Subcutaneous abdominal adipose tissue (tissue), 5 donors: ENCODE measurements around the gene EXPH5.
"Not testable (repeated sequence)": the region's sequence is repeated elsewhere in the genome, so short reads cannot be mapped to it uniquely, and the experiment has no call there.

Source experiments
- H3K27ac ChIP-seq: one replicate; pipeline ENCODE4 v1.7.0; 2013; ENCODE audit warnings: low read depth, mild to moderate bottlenecking, inconsistent platforms, low read length, moderate library complexity
- H3K27me3 ChIP-seq, 5 donors: one replicate each; pipeline ENCODE4 v1.7.0; 2013; ENCODE audit warnings: low read length in 5 of 5, inconsistent platforms in 1 of 5; ENCODE audit not compliant: control insufficient read depth in 5 of 5, insufficient read depth in 4 of 5
- H3K36me3 ChIP-seq, 5 donors: one replicate each; pipeline ENCODE4 v1.7.0; 2013; ENCODE audit warnings: low read length in 5 of 5; ENCODE audit not compliant: control insufficient read depth in 5 of 5, insufficient read depth in 5 of 5
- H3K4me1 ChIP-seq, 5 donors: one replicate each; pipeline ENCODE4 v1.7.0; 2013; ENCODE audit warnings: low read length in 5 of 5, mild to moderate bottlenecking in 3 of 5, moderate library complexity in 1 of 5; ENCODE audit not compliant: control insufficient read depth in 5 of 5, insufficient read depth in 5 of 5
- H3K4me3 ChIP-seq, 5 donors: one replicate each; pipeline ENCODE4 v1.7.0; 2013; ENCODE audit warnings: low read length in 5 of 5, low read depth in 1 of 5
- H3K9ac ChIP-seq, 5 donors: one replicate each; pipeline ENCODE4 v1.7.0; 2013; ENCODE audit warnings: low read length in 5 of 5, mild to moderate bottlenecking in 4 of 5, moderate library complexity in 3 of 5
- H3K9me3 ChIP-seq, 5 donors: one replicate each; pipeline ENCODE4 v1.7.0; 2013; ENCODE audit warnings: low read length in 5 of 5; ENCODE audit not compliant: control insufficient read depth in 5 of 5
- donor health status: healthy.
- donor health status: healthy.
- donor health status: healthy.
- donor health status: healthy.
- donor health status: healthy.

The EXPH5 gene

DNA sequence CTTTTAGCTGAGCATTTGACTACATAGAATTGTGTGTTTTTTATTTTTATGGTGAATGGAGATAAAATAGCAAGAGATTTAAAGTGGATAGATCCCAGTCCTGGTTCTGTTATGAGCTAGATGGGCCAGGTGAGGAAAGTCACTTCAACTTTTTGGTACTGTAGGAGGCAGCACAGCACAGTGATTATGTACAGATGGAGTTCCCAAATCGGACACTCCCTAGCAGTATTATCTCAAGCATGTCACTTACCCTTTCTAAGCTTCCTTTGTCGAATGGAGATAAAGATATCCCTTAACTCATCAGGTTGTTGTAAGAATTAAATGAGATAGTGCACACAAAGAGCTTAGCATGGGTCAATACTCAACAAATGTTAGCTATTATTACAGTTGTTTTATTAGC is 5.3 kb downstream of the EXPH5 start:
- no peaks in the 10 kb centered on the region for H3K27me3 ChIP-seq
- H3K9ac ChIP-seq, result no peak overlapping the region
- peaks cover 0 to 9% (median 9%) of the 10 kb centered on the region in 5 donors for H3K4me1 ChIP-seq
- H3K36me3 ChIP-seq, result no peaks in the 10 kb centered on the region
- H3K4me3 ChIP-seq, result no peak overlapping the region
- no peaks in the 10 kb centered on the region for H3K9me3 ChIP-seq
- no peak overlapping the region for H3K27ac ChIP-seq

GRCh38 chr11:108587109-108587508 is 6.5 kb downstream of the EXPH5 start:
- no peaks in the 10 kb centered on the region for H3K4me1 ChIP-seq
- H3K4me3 ChIP-seq, result no peak overlapping the region
- no peaks in the 10 kb centered on the region for H3K9me3 ChIP-seq
- H3K27me3 ChIP-seq, result no peaks in the 10 kb centered on the region
- H3K9ac ChIP-seq, result no peak overlapping the region
- H3K36me3 ChIP-seq, result no peaks in the 10 kb centered on the region
- H3K27ac ChIP-seq, result no peak overlapping the region

DNA sequence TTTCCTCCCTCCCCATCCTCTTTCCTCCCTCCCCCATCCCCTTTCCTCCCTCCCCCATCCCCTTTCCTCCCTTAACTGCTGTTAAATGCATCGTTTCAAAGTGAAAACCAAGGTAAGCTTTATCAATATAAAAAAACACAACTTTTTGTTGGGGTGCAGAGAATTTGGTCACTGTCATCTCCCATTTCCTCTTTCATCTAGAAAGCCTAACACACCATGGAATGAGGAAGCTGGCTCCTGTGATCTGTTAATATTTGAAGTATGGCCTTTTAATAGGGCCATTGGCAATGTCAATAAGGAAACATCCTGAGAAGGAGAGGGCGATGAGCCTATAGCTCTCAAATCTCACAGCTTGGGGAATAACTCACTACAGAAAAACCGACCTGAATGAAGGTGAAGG is 7.0 kb downstream of the EXPH5 start:
- H3K27me3 ChIP-seq, result no peaks in the 10 kb centered on the region
- H3K27ac ChIP-seq, result no peak overlapping the region
- no peak overlapping the region for H3K4me3 ChIP-seq
- H3K4me1 ChIP-seq, result no peaks in the 10 kb centered on the region
- H3K9me3 ChIP-seq, result no peaks in the 10 kb centered on the region
- no peak overlapping the region for H3K9ac ChIP-seq
- no peaks in the 10 kb centered on the region for H3K36me3 ChIP-seq

- not testable (repeated sequence) for H3K27me3 ChIP-seq, H3K27ac ChIP-seq, H3K9me3 ChIP-seq, H3K36me3 ChIP-seq, H3K4me1 ChIP-seq, H3K4me3 ChIP-seq, H3K9ac ChIP-seq
These were observed 7.4 kb downstream of the EXPH5 start for GRCh38 chr11:108586185-108586584.

GRCh38 chr11:108584973-108585372 is 8.6 kb downstream of the EXPH5 start:
- no peaks in the 10 kb centered on the region for H3K36me3 ChIP-seq
- H3K4me1 ChIP-seq, result no peaks in the 10 kb centered on the region

DNA sequence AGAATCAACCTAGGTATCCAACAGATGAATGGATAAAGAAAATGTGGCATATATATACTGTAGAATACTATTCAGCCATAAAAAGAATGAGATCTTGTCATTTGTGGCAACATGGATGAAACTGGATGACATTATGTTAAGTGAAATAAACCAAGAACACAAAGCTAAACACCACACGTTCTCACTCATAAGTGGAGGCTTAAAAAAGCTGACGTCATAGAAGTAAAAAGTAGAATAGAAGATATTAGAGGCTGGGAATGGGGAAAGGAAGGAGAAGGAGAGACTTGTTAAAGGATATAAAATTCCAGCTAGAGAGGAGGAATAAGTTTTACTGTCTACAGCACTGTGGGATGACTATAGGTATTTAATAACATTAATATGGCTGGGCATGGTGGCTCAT is 12.9 kb downstream of the EXPH5 start:
- no peaks in the 10 kb centered on the region for H3K4me1 ChIP-seq
- no peaks in the 10 kb centered on the region for H3K36me3 ChIP-seq
- H3K9ac ChIP-seq, result no peak overlapping the region
- H3K27ac ChIP-seq, result no peak overlapping the region
- no peak overlapping the region for H3K4me3 ChIP-seq
- no peaks in the 10 kb centered on the region for H3K9me3 ChIP-seq
- H3K27me3 ChIP-seq, result no peaks in the 10 kb centered on the region

More at GRCh38 chr11:108584973-108585372, 8.6 kb downstream of the EXPH5 start:
- no peak overlapping the region for H3K9ac ChIP-seq
- H3K27me3 ChIP-seq, result no peaks in the 10 kb centered on the region
- H3K27ac ChIP-seq, result no peak overlapping the region
- H3K9me3 ChIP-seq, result no peaks in the 10 kb centered on the region
- no peak overlapping the region for H3K4me3 ChIP-seq

DNA sequence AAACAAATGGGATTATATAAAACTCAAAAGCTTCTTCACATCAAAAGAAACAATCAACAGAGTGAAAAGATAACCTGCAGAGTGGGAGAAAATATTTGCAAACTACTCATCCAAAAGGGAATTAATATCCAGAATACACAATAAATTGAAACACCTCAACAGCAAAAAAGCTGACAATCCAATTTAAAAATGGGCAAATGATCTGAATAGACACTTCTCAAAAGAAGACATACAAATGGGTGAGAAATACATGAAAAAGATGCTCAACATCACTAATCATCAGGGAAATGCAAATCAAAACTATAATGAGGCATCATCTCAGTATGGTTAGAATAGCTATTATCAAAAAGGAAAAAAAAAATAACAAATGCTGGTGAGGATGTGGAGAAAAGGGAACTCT is 13.5 kb downstream of the EXPH5 start:
- no peak overlapping the region for H3K4me3 ChIP-seq
- no peaks in the 10 kb centered on the region for H3K9me3 ChIP-seq
- no peak overlapping the region for H3K9ac ChIP-seq
- no peaks in the 10 kb centered on the region for H3K4me1 ChIP-seq
- no peaks in the 10 kb centered on the region for H3K36me3 ChIP-seq
- H3K27me3 ChIP-seq, result no peaks in the 10 kb centered on the region
- H3K27ac ChIP-seq, result no peak overlapping the region

DNA sequence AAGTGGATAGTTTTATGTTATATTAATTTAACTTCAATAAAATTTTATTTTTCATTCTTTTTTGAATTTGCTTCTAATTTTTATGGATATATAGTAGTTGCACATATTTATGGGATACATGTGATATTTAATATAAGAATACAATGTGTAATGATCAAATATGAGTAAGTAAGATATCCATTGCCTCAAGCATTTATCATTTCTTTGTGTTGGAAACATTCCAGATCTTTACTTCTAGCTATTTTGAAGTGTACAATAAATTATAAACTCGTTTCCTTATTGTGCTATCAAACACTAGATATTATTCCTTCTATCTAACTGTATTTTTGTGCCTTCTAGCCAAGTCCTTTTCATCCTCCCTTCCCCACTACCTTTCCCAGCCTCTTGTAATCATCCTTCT is 17.0 kb downstream of the EXPH5 start:
- no peak overlapping the region for H3K27ac ChIP-seq
- H3K9ac ChIP-seq, result no peak overlapping the region
- H3K9me3 ChIP-seq, result peaks cover 0 to 5% (median 0%) of the 10 kb centered on the region in 5 donors
- no peaks in the 10 kb centered on the region for H3K27me3 ChIP-seq
- H3K4me1 ChIP-seq, result no peaks in the 10 kb centered on the region
- no peaks in the 10 kb centered on the region for H3K36me3 ChIP-seq
- no peak overlapping the region for H3K4me3 ChIP-seq

- Histone ChIP-seq H3K9ac (no peak overlapping the region), H3K27ac (no peak overlapping the region), H3K4me1 (no peaks in the 10 kb centered on the region)
These were observed 18.9 kb downstream of the EXPH5 start for GRCh38 chr11:108574675-108575074.

GRCh38 chr11:108571001-108571400 is 22.6 kb downstream of the EXPH5 start:
- no peak overlapping the region for H3K27ac ChIP-seq
- H3K4me3 ChIP-seq, result no peak overlapping the region
- no peaks in the 10 kb centered on the region for H3K36me3 ChIP-seq
- peaks cover 0 to 5% (median 0%) of the 10 kb centered on the region in 5 donors for H3K9me3 ChIP-seq
- H3K9ac ChIP-seq, result no peak overlapping the region
- no peaks in the 10 kb centered on the region for H3K27me3 ChIP-seq
- H3K4me1 ChIP-seq, result peaks cover 0 to 3% (median 0%) of the 10 kb centered on the region in 5 donors

More at GRCh38 chr11:108574675-108575074, 18.9 kb downstream of the EXPH5 start:
- Histone ChIP-seq H3K36me3 (no peaks in the 10 kb centered on the region), H3K9me3 (peaks cover 0 to 5% (median 0%) of the 10 kb centered on the region in 5 donors), H3K4me3 (no peak overlapping the region), H3K27me3 (no peaks in the 10 kb centered on the region)

DNA sequence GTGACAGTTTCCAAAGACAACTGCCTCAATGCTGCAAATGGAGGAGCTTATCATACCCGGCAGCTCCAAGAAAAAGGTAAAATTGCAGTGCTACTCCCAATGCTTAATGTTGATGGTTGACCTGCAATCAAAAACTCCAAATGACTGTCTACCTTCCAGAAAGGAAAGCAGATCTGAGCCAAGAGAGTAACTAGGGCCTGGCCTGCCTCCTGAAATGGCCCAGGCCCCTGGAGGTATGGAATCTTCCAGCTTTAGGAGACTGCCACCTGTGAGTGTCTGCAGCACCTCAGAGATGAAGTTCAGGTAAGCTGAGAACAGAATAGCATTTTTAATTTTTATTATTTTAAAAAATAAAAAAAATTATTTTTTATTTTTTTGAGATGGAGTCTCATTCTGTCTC is 23.7 kb downstream of the EXPH5 start:
- no peaks in the 10 kb centered on the region for H3K27me3 ChIP-seq
- no peaks in the 10 kb centered on the region for H3K36me3 ChIP-seq
- peaks cover 0 to 3% (median 0%) of the 10 kb centered on the region in 5 donors for H3K4me1 ChIP-seq
- H3K27ac ChIP-seq, result no peak overlapping the region
- no peak overlapping the region for H3K4me3 ChIP-seq
- peaks cover 0 to 5% (median 0%) of the 10 kb centered on the region in 5 donors for H3K9me3 ChIP-seq
- H3K9ac ChIP-seq, result no peak overlapping the region
